ENCODE results near the gene DAZAP1.

DNA sequence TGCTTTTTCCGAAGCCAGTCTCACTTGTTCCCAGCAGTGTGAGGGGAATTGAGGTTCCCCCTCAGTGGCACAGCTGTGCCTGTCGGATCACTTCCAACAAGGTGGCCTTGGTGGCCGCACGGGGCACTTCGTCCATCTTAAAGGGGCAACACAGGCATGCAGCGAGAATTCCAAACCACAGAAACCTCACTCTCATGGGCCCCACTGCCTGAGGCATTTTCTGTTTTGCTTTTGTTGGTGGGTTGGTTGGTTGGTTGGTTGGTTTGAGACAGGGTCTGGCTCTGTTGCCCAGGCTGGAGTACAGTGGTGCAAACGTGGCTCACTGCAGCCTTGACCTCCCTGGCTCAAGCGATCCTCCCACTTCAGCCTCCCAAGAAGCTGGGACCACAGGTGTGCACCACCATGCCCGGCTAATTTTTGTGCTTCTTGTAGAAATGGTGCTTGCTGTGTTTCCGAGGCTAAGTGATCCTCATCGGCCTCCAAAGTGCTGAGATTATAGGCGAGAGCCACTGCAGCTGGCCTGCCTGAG lies 27.4 kb upstream of the DAZAP1 start:
- TF ChIP-seq EZH2 (IDR thresholded peaks at IDR 0.05; ENCODE audit: borderline replicate concordance, low read depth, low read length, poor library complexity, severe bottlenecking), result no peak
- TF ChIP-seq CTCF (conservative IDR thresholded peaks at IDR 0.05; ENCODE audit: low read depth, low read length), result no peak
